OCI-LY7 (cell line): ENCODE data around the gene SEC11A.

Source experiments
- CTCF ChIP-seq: fragments of 200-600 bp; sonication (generic); conservative IDR thresholded peaks from 2 replicates; pipeline ENCODE4 v1.5.1; 2014; ENCODE audit warnings: mild to moderate bottlenecking, antibody characterized with exemption, low read length, moderate library complexity, mixed read lengths
- EZH2phosphoT487 ChIP-seq: fragments of 200-600 bp; sonication (generic); IDR thresholded peaks from 2 replicates; pipeline ENCODE4 v1.6.1; 2018; ENCODE audit warnings: low read depth, borderline replicate concordance, mild to moderate bottlenecking, mixed run types, antibody characterized with exemption, low read length, moderate library complexity, mixed read lengths

- TF ChIP-seq CTCF (no peak), EZH2phosphoT487 (no peak)
Measured at GRCh38 chr15:84696757-84697156, 19.2 kb downstream of the SEC11A start.
